BE2C (cell line): ENCODE measurements around the gene FCHSD1.

Source experiments
- DNase-seq: peaks from one replicate; pipeline ENCODE4 v3.0.0-alpha.2; 2020
- H3K27me3 ChIP-seq: fragments of 250-450 bp; sonication (Bioruptor Pico); 2 replicates; pipeline ENCODE4 v1.5.1; 2020; ENCODE audit warnings: mild to moderate bottlenecking
- H3K36me3 ChIP-seq: fragments of 250-450 bp; sonication (Bioruptor Pico); 2 replicates; pipeline ENCODE4 v1.5.1; 2020; ENCODE audit warnings: mild to moderate bottlenecking
- H3K4me1 ChIP-seq: fragments of 250-450 bp; sonication (Bioruptor Pico); 2 replicates; pipeline ENCODE4 v1.5.1; 2020
- H3K4me3 ChIP-seq: 2 replicates; pipeline ENCODE4 v1.5.1; 2011; ENCODE audit warnings: low read depth, low read length
- H3K9me3 ChIP-seq: fragments of 250-450 bp; sonication (Bioruptor Pico); 2 replicates; pipeline ENCODE4 v1.5.1; 2020
- TF ChIP-seq, protein P1 (sequence below): IDR thresholded peaks from 2 replicates; pipeline ENCODE4 v1.5.1; 2012; ENCODE audit warnings: mild to moderate bottlenecking, low read depth, low read length

The FCHSD1 gene

GRCh38 chr5:141663506-141663905 lies 12.3 kb upstream of the FCHSD1 start:
- no peaks in the 10 kb centered on the region for H3K36me3 ChIP-seq
- no peaks in the 10 kb centered on the region for H3K27me3 ChIP-seq
- no peak for DNase-seq
- H3K9me3 ChIP-seq = no peaks in the 10 kb centered on the region
- TF ChIP-seq, protein P1, sequence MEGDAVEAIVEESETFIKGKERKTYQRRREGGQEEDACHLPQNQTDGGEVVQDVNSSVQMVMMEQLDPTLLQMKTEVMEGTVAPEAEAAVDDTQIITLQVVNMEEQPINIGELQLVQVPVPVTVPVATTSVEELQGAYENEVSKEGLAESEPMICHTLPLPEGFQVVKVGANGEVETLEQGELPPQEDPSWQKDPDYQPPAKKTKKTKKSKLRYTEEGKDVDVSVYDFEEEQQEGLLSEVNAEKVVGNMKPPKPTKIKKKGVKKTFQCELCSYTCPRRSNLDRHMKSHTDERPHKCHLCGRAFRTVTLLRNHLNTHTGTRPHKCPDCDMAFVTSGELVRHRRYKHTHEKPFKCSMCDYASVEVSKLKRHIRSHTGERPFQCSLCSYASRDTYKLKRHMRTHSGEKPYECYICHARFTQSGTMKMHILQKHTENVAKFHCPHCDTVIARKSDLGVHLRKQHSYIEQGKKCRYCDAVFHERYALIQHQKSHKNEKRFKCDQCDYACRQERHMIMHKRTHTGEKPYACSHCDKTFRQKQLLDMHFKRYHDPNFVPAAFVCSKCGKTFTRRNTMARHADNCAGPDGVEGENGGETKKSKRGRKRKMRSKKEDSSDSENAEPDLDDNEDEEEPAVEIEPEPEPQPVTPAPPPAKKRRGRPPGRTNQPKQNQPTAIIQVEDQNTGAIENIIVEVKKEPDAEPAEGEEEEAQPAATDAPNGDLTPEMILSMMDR = no peak
- no peak overlapping the region for H3K4me3 ChIP-seq
- no peaks in the 10 kb centered on the region; the same call in 1 of the 2 replicates for H3K4me1 ChIP-seq

GRCh38 chr5:141662028-141662427 lies 10.8 kb upstream of the FCHSD1 start:
- no peaks in the 10 kb centered on the region; the same call in 1 of the 2 replicates for H3K4me1 ChIP-seq
- H3K9me3 ChIP-seq = no peaks in the 10 kb centered on the region
- peaks cover 4% of the 10 kb centered on the region for H3K36me3 ChIP-seq
- H3K4me3 ChIP-seq = no peak overlapping the region
- TF ChIP-seq, protein P1 = no peak
- H3K27me3 ChIP-seq = no peaks in the 10 kb centered on the region
- no peak for DNase-seq

DNA sequence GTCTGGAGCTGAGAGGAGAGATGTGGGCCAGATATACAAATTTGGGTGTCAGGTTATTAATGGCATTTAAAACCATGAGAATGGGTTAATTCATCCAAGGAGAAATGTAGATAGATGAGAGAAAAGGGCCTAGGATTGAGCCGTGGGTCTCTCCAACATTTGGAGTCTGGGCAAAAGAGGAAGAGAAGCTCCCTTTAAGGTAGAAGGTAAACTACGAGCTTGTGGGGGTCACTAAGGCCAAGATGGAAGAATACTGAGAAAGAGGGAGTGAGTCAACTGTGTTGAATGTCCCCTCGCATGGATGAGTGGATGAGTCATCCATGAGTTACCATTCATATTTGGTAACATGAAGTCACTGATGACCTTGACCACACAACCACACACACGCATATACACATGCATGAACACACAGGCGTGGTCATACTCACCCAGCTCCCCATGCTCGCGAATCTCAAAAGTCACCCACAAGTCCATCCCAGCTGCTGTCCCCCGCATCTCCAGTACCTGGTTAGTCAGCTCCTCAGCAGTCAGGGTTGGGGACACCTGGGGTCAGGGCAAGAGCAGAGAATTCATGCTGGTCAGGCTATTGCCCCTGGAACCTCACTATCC lies 6.8 kb upstream of the FCHSD1 start:
- no peaks in the 10 kb centered on the region for H3K9me3 ChIP-seq
- TF ChIP-seq, protein P1 = no peak
- DNase-seq = no peak
- no peaks in the 10 kb centered on the region; the same call in 1 of the 2 replicates for H3K4me1 ChIP-seq
- H3K36me3 ChIP-seq = peaks cover 18% of the 10 kb centered on the region
- H3K4me3 ChIP-seq = no peak overlapping the region
- H3K27me3 ChIP-seq = no peaks in the 10 kb centered on the region

DNA sequence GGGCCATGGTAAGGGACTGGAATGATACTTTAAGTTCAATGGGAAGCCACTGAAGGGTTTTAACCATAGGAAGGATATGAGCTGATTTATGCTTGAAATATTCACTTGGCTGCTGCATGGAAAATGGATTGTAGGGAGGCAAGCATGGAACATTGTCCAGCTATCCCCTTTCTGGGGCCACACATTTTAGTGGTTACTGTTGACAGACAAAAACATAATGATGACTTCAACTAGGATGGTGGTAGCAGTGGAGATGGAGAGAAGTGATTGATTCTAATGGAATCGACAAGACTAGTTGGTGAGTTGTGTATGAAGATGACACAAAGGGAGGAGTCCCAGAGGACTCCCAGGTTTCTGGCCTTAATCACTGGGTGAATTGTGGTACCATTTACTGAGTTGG lies 6.2 kb upstream of the FCHSD1 start:
- TF ChIP-seq, protein P1 = no peak
- H3K36me3 ChIP-seq = peaks cover 18% of the 10 kb centered on the region
- no peaks in the 10 kb centered on the region; the same call in 1 of the 2 replicates for H3K4me1 ChIP-seq
- H3K9me3 ChIP-seq = no peaks in the 10 kb centered on the region
- H3K27me3 ChIP-seq = no peaks in the 10 kb centered on the region
- no peak for DNase-seq
- H3K4me3 ChIP-seq = no peak overlapping the region

DNA sequence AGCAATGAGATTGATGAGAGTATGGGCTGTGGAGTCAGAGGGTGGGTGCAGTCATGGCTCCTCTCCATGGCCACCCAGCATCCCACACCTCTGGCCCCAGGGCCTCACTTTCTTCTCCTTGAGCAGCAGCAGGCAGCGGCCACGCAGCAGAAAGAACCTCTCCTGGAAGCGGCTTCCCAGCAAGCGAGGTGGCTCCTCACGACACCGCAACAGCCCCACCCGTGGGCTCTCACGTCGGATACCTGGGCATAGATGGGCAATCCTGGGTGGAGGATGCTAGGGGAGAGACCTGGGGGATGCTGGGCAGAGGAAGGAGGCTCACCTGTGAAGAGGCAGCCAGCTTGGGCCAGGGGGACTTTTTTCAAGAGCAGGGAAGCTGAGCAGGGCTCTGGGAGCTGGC lies 5.2 kb upstream of the FCHSD1 start:
- no peak overlapping the region for H3K4me3 ChIP-seq
- H3K36me3 ChIP-seq = peaks cover 18% of the 10 kb centered on the region
- no peaks in the 10 kb centered on the region for H3K27me3 ChIP-seq
- DNase-seq = no peak
- TF ChIP-seq, protein P1 = no peak
- H3K9me3 ChIP-seq = no peaks in the 10 kb centered on the region
- no peaks in the 10 kb centered on the region; the same call in none of the 2 replicates for H3K4me1 ChIP-seq

- Histone ChIP-seq H3K9me3 (no peaks in the 10 kb centered on the region), H3K4me3 (no peak overlapping the region), H3K27me3 (no peaks in the 10 kb centered on the region), H3K36me3 (peaks cover 18% of the 10 kb centered on the region), H3K4me1 (no peaks in the 10 kb centered on the region; the same call in none of the 2 replicates)
- TF ChIP-seq, protein P1 = no peak
- DNase-seq = no peak
Observed at GRCh38 chr5:141655020-141655419, 3.8 kb upstream of the FCHSD1 start.
